SU-DHL-6 (cell line): ENCODE results near the gene TBC1D1.

Source experiments
- EZH2phosphoT487 ChIP-seq: fragments of 200-600 bp; sonication (generic), shearing (Covaris generic); conservative IDR thresholded peaks from 2 replicates; pipeline ENCODE4 v1.6.1; 2018; ENCODE audit warnings: mild to moderate bottlenecking, antibody characterized with exemption, low read length, moderate library complexity, mixed read lengths
- TF ChIP-seq, protein P1 (sequence below): fragments of 200-600 bp; sonication (generic); IDR thresholded peaks from one replicate; pipeline ENCODE4 v1.5.1; 2017; ENCODE audit warnings: antibody characterized with exemption, mild to moderate bottlenecking, low read length, moderate library complexity; ENCODE audit not compliant: insufficient read depth, poor library complexity, severe bottlenecking

DNA sequence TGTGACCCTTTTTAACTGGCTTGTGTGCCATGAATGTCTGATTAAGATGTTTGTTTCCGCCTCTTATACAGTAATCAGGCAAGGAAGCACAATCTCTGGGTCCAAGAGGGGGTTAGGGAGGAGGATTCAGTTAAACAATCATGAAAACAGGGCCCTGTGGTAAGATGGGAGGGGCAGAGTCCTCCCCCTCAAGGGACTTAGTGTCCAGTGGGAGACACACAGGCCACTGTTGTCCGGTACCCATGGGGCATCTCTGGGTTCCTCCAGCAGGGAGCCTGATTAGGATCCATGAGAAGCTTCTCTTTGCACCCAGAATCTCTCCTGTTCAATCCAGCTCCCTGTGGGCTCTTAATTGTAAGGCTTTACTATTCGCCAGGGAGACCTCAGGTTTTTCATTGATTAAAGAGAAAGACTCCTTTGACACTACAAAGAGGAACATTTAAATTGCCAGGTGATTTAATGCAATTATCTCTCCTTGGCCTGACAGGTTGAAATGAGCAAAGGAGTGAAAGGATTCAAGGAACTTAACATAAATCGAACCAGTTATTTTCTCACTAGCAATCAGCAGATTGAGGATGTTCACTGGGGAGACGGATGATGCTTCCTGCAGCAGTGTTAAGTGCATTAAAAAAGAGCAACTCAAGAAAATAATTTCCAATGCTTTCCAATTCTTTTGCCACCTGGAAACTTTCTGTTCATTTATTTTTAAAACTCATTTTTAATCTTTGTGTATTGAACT, 294.7 kb downstream of the TBC1D1 start:
- TF ChIP-seq, protein P1, sequence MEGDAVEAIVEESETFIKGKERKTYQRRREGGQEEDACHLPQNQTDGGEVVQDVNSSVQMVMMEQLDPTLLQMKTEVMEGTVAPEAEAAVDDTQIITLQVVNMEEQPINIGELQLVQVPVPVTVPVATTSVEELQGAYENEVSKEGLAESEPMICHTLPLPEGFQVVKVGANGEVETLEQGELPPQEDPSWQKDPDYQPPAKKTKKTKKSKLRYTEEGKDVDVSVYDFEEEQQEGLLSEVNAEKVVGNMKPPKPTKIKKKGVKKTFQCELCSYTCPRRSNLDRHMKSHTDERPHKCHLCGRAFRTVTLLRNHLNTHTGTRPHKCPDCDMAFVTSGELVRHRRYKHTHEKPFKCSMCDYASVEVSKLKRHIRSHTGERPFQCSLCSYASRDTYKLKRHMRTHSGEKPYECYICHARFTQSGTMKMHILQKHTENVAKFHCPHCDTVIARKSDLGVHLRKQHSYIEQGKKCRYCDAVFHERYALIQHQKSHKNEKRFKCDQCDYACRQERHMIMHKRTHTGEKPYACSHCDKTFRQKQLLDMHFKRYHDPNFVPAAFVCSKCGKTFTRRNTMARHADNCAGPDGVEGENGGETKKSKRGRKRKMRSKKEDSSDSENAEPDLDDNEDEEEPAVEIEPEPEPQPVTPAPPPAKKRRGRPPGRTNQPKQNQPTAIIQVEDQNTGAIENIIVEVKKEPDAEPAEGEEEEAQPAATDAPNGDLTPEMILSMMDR: no peak
- no peak for TF ChIP-seq EZH2phosphoT487
